ENCODE data around the gene PNMA1. TPM values are rescaled to one million over a fixed set of nuclear protein-coding genes. Genes with fewer than 3 reads are reported as not detected.

The PNMA1 gene
- total RNA-seq, 4 donors from 2014 or later: 12.6 to 58.0 (median 39.4) TPM

- TF ChIP-seq CTCF (IDR thresholded peaks at IDR 0.05) (no peak), POLR2A (IDR thresholded peaks at IDR 0.05) (no peak)
- intact Hi-C loops (cut with DNase I; ENCODE audit: low total_unique reads): no loop called here
- no peak overlapping the region for H3K4me3 ChIP-seq
- H3K9me3 ChIP-seq: no peaks in the 10 kb centered on the region
- DNase-seq: no peak
- peak overlapping the region; percentile 95 to 97 for H3K27ac ChIP-seq
- peaks cover 30 to 64% of the 10 kb centered on the region in 2 donors for H3K4me1 ChIP-seq
- H3K27me3 ChIP-seq: no peaks in the 10 kb centered on the region
- H3K36me3 ChIP-seq: no peaks in the 10 kb centered on the region
Observed at GRCh38 chr14:73750531-73750901, 36.3 kb upstream of the PNMA1 start.

GRCh38 chr14:73749706-73750530 lies 35.7 kb upstream of the PNMA1 start:
- Histone ChIP-seq H3K4me3 (no peak overlapping the region), H3K27me3 (no peaks in the 10 kb centered on the region), H3K9me3 (no peaks in the 10 kb centered on the region), H3K27ac (peak overlapping the region; percentile 95 to 97), H3K4me1 (peaks cover 34 to 66% of the 10 kb centered on the region in 2 donors), H3K36me3 (no peaks in the 10 kb centered on the region)
- TF ChIP-seq CTCF (IDR thresholded peaks at IDR 0.05): no peak
- no peak for TF ChIP-seq POLR2A (IDR thresholded peaks at IDR 0.05)
- intact Hi-C loops (cut with DNase I; ENCODE audit: low total_unique reads): no loop called here
- no peak for DNase-seq

- Histone ChIP-seq H3K4me1 (peaks cover 43 to 62% of the 10 kb centered on the region in 2 donors), H3K9me3 (no peaks in the 10 kb centered on the region), H3K4me3 (no peak overlapping the region), H3K27me3 (no peaks in the 10 kb centered on the region), H3K36me3 (no peaks in the 10 kb centered on the region), H3K27ac (peak overlapping the region in 1 of 2 donors; percentile 18)
- intact Hi-C loops (cut with DNase I; ENCODE audit: low total_unique reads): no loop called here
- TF ChIP-seq POLR2A (IDR thresholded peaks at IDR 0.05) (no peak), CTCF (IDR thresholded peaks at IDR 0.05) (no peak)
- DNase-seq: no peak
Observed at GRCh38 chr14:73748858-73749357, 34.7 kb upstream of the PNMA1 start.

- H3K36me3 ChIP-seq: no peaks in the 10 kb centered on the region
- no peak for DNase-seq
- H3K27ac ChIP-seq: peak overlapping the region; percentile 89 to 92
- no peak overlapping the region for H3K4me3 ChIP-seq
- no peak for TF ChIP-seq CTCF (IDR thresholded peaks at IDR 0.05)
- no peak for TF ChIP-seq POLR2A (IDR thresholded peaks at IDR 0.05)
- H3K27me3 ChIP-seq: no peaks in the 10 kb centered on the region
- H3K4me1 ChIP-seq: peaks cover 49 to 60% of the 10 kb centered on the region in 2 donors
- no peaks in the 10 kb centered on the region for H3K9me3 ChIP-seq
- intact Hi-C loops (cut with DNase I; ENCODE audit: low total_unique reads): no loop called here
Observed at GRCh38 chr14:73747379-73748211, 33.4 kb upstream of the PNMA1 start.
